Neural progenitor cell (in vitro differentiated cells): ENCODE results near the gene PDXP.

ENCODE experiments used
- EZH2 ChIP-seq: fragments of 200-600 bp; sonication (generic); IDR thresholded peaks from 2 replicates; pipeline ENCODE4 v1.6.1; 2017; ENCODE audit warnings: antibody characterized with exemption, mild to moderate bottlenecking, moderate library complexity
- EZH2phosphoT487 ChIP-seq: fragments of 200-600 bp; sonication (generic); IDR thresholded peaks from 2 replicates; pipeline ENCODE4 v1.6.1; 2017; ENCODE audit warnings: antibody characterized with exemption
- TF ChIP-seq, protein P1 (sequence below): fragments of 200-600 bp; sonication (generic); IDR thresholded peaks from 2 replicates; pipeline ENCODE4 v1.5.1; 2017; ENCODE audit warnings: antibody characterized with exemption, mild to moderate bottlenecking

DNA sequence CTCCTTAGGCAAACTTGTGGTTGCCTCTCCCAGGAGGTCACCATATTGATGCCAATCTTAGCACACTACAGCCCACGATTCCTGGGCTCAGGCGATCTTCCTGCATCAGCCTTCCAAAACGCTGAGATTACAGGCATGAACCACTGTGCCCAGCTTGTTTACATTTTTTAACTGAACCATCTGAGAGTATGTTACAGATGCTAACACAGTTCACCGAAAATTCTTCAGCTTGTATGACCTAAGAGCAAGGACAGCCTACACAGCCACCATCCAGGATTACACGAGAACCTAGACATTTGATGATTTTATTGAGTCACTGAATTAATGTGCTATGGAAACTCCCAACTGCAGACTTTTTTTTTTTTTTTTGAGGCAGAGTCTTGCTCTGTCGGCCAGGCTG is 11.1 kb downstream of the PDXP start:
- TF ChIP-seq EZH2 (no peak), EZH2phosphoT487 (no peak)
- TF ChIP-seq, protein P1, sequence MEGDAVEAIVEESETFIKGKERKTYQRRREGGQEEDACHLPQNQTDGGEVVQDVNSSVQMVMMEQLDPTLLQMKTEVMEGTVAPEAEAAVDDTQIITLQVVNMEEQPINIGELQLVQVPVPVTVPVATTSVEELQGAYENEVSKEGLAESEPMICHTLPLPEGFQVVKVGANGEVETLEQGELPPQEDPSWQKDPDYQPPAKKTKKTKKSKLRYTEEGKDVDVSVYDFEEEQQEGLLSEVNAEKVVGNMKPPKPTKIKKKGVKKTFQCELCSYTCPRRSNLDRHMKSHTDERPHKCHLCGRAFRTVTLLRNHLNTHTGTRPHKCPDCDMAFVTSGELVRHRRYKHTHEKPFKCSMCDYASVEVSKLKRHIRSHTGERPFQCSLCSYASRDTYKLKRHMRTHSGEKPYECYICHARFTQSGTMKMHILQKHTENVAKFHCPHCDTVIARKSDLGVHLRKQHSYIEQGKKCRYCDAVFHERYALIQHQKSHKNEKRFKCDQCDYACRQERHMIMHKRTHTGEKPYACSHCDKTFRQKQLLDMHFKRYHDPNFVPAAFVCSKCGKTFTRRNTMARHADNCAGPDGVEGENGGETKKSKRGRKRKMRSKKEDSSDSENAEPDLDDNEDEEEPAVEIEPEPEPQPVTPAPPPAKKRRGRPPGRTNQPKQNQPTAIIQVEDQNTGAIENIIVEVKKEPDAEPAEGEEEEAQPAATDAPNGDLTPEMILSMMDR, result no peak
